Heart left ventricle (tissue), 16 donors: ENCODE measurements around the gene SLC2A9. TPM values are rescaled to one million over a fixed set of nuclear protein-coding genes. Genes with fewer than 3 reads are reported as not detected.

Source experiments
- ATAC-seq, 4 donors: fragments of 200-7000 bp; cut with Tn5 transposase; one replicate each; pipeline ENCODE4 v1.9.1; 2020 to 2022; ENCODE audit warnings: moderate library complexity in 4 of 4, mild to moderate bottlenecking in 3 of 4, moderate number of reproducible peaks in 1 of 4
- DNase-seq, 5 donors: peaks; one replicate each; pipeline ENCODE4 v3.0.0-alpha.2; 2020
- H3K27ac ChIP-seq, 12 donors: fragments of 200-600 bp; sonication (generic) in 4 of 12; one replicate each; pipeline versions ENCODE4 v1.5.0 to v1.8.0; 2016 to 2022; ENCODE audit warnings: mild to moderate bottlenecking in 2 of 12
- H3K27me3 ChIP-seq, 9 donors: fragments of 200-600 bp; sonication (generic) in 2 of 9; one replicate each; pipeline versions ENCODE4 v1.5.1 to v1.8.0; 2016 to 2022; ENCODE audit warnings: mild to moderate bottlenecking in 3 of 9
- H3K36me3 ChIP-seq, 9 donors: fragments of 200-600 bp; sonication (generic) in 2 of 9; one replicate each; pipeline versions ENCODE4 v1.5.0 to v1.8.0; 2018 to 2022; ENCODE audit warnings: mild to moderate bottlenecking in 2 of 9
- H3K4me1 ChIP-seq, 12 donors: fragments of 200-600 bp; sonication (generic) in 4 of 12; one replicate each; pipeline versions ENCODE4 v1.5.0 to v1.8.0; 2016 to 2022; ENCODE audit warnings: mild to moderate bottlenecking in 3 of 12
- H3K4me3 ChIP-seq, 12 donors: fragments of 200-600 bp; sonication (generic) in 4 of 12; one replicate each; pipeline versions ENCODE4 v1.5.0 to v1.8.0; 2017 to 2022; ENCODE audit warnings: mild to moderate bottlenecking in 9 of 12, moderate library complexity in 4 of 12
- H3K9me3 ChIP-seq, 12 donors: fragments of 200-600 bp; sonication (generic) in 4 of 12; one replicate each; pipeline versions ENCODE4 v1.5.0 to v1.8.0; 2016 to 2022; ENCODE audit warnings: mild to moderate bottlenecking in 1 of 12
- POLR2A ChIP-seq, 2 donors: fragments of 450-650 bp; IDR thresholded peaks; one replicate each; pipeline ENCODE4 v1.6.1; 2017; ENCODE audit warnings: antibody characterized with exemption in 2 of 2, mild to moderate bottlenecking in 2 of 2, moderate library complexity in 2 of 2
- WGBS, 4 donors: extraction: QIAGEN DNeasy Blood & Tissue Kit in 2 of 4; methylation state at CpG; one replicate each; pipeline versions ENCODE4 v1.1.5 to v1.1.7; 2013 to 2018; 5-methylcytosine and 5-hydroxymethylcytosine counted together
- intact Hi-C, 10 donors: fragments of 100-400 bp; cut with DNase I; formaldehyde crosslinking; loops; one replicate each; pipeline versions ENCODE4 v1.11.1 to v1.14.2; 2022
- polyA plus RNA-seq, 2 donors: library from polyadenylated mRNA; stranded (reverse); fragments of 200-250 nt; gene quantifications; one replicate each; pipeline ENCODE4 v1.2.3, GENCODE V29; 2013
- total RNA-seq, 9 donors: library from RNA; depleted of rRNA in 2 of 9; stranded (reverse); fragments of >200 nt in 2 of 9; fragmentation: NEBNext Ultra II Directional in 3 of 9; extraction: Animal tissue kit (Norgen Biotek cat#: 25700) in 3 of 9; gene quantifications; one replicate each; pipeline versions ENCODE4 v1.1.0 to v1.2.4, GENCODE V29; 2016 to 2023
- TF ChIP-seq, protein P1 (sequence below), 12 donors: fragments of 200-600 bp; sonication (generic) in 4 of 12; IDR thresholded peaks; one replicate each; pipeline versions ENCODE4 v1.5.0 to v1.8.0; 2018 to 2022; ENCODE audit warnings: antibody characterized with exemption in 12 of 12, mild to moderate bottlenecking in 5 of 12
- donor health status: ischemic (EF 13 %, LVEDD 7.1; RV severe dilation, severe dysfunction).
- donor health status: healthy with polysubstance abuse.
- donor health status: DM: no; HTN: yes; CAD: no.
- donor health status: DM: no; HTN: no; CAD: no.
- donor health status: ischemic (EF 25% LVEDD 6.9; RV normal size, moderate dysfunction).
- donor health status: ischemic (EF 25% LVEDD 5.7; RV mildly dilated, moderate dysfunction).
- donor health status: healthy.
- donor health status: DM: yes; HTN: yes; CAD: no.
- donor health status: ischemic (EF 35%, LVEDD 5.7; RV mildly dilated, moderate dysfunction).
- donor health status: nonischemic (EF 11% LVEDD 7.7; RV severe dilation, severe dysfunction).
- donor health status: DM: yes; HTN: yes; CAD: no.
- donor health status: PGD.
- donor health status: ischemic (EF 29% LVEDD 5.4; RV normal size, mild dysfunction).
- donor health status: nonischemic (EF 23%, LVEDD 6.1; RV moderate dilation, normal function).

SLC2A9 gene
- total and polyA plus RNA-seq, 11 donors, result 1.6 to 15.1 (median 5.1) TPM

DNA sequence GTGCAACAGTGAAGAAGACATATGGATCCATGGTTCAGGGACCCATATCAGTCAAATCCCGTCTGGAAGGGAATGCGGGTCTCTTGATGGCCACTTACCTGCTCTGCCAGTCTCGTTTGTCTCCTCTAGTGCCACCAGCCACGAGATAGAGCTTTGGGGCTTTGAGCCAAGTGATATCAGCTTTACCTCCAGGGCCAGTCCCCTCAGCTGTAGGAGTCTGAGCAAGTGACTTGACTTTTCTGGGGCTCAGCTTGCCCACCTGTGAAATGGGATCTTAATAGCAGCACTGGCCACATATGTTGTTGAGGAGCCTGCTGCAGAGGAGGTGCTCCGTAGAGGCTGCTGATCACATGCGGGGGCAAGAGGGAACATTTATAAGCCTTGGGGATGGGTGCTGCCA, 1.2 kb downstream of the SLC2A9 start:
- no peaks in the 10 kb centered on the region for H3K9me3 ChIP-seq
- H3K27ac ChIP-seq, result peak overlapping the region in 8 of 12 donors; percentile 84 to 94 (median 91)
- DNase-seq (no peak), ATAC-seq (no peak)
- no peaks in the 10 kb centered on the region for H3K36me3 ChIP-seq
- WGBS, 4 donors, result 69 to 83% (median 74%) methylated on average over 6 of the region's 6 CpGs
- H3K27me3 ChIP-seq, result no peaks in the 10 kb centered on the region
- intact Hi-C loops, result loop anchor here in 4 of 10 donors (5.0 to 10.0 kb wide), 3 partner anchors 95 to 328 kb away; partner anchors contain the start of gene WDR1 (in 3 of the 4)
- TF ChIP-seq, protein P1, sequence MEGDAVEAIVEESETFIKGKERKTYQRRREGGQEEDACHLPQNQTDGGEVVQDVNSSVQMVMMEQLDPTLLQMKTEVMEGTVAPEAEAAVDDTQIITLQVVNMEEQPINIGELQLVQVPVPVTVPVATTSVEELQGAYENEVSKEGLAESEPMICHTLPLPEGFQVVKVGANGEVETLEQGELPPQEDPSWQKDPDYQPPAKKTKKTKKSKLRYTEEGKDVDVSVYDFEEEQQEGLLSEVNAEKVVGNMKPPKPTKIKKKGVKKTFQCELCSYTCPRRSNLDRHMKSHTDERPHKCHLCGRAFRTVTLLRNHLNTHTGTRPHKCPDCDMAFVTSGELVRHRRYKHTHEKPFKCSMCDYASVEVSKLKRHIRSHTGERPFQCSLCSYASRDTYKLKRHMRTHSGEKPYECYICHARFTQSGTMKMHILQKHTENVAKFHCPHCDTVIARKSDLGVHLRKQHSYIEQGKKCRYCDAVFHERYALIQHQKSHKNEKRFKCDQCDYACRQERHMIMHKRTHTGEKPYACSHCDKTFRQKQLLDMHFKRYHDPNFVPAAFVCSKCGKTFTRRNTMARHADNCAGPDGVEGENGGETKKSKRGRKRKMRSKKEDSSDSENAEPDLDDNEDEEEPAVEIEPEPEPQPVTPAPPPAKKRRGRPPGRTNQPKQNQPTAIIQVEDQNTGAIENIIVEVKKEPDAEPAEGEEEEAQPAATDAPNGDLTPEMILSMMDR (IDR thresholded peaks at IDR 0.05), result no peak
- TF ChIP-seq POLR2A (IDR thresholded peaks at IDR 0.05), result no peak
- peaks cover 5 to 69% (median 42%) of the 10 kb centered on the region in 12 donors for H3K4me1 ChIP-seq
- peak overlapping the region in 1 of 12 donors; percentile 48 for H3K4me3 ChIP-seq

DNA sequence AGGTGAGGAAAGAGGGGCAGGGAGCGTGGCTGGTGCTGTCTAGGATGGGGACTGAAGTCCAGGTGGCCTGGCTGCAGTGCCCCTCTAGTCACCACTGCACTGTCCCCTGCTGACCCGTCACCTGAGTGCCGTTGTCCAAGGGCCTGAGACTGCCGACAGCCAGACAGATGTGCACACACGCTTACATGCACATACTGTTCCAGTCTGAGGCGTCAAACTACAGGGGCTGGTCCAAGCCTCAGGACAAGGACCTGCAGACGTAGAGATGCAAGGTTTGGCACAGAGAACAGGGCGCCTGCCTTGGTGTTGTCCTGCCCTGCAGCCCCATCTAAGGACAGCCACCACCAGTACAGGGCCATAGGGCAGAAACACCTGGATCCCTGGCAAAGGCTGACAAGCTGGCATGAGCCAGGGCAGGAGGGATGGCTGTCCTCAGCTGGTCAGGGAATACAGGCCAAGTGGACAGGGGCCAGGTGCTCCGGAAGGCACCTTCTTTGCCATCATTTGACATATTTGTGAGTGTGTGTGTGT, 1.7 kb downstream of the SLC2A9 start:
- Histone ChIP-seq H3K27ac (peak overlapping the region; percentile 84 to 95 (median 93)), H3K27me3 (no peaks in the 10 kb centered on the region), H3K36me3 (no peaks in the 10 kb centered on the region), H3K4me3 (peak overlapping the region in 10 of 12 donors; percentile 38 to 61 (median 50)), H3K4me1 (peaks cover 5 to 63% (median 40%) of the 10 kb centered on the region in 12 donors), H3K9me3 (no peaks in the 10 kb centered on the region)
- DNase-seq (peak in 2 of 5 donors; percentile 35 to 69), ATAC-seq (peak; percentile 23 to 50 (median 43))
- WGBS, 4 donors, result 30 to 44% (median 35%) methylated on average over 5 to 9 of the region's 9 CpGs
- TF ChIP-seq, protein P1 (IDR thresholded peaks at IDR 0.05), result no peak
- no peak for TF ChIP-seq POLR2A (IDR thresholded peaks at IDR 0.05)
- intact Hi-C loops, result loop anchor here (1.0 to 10.0 kb wide), 17 partner anchors 43 to 487 kb away; partner anchors contain the start of gene WDR1 (in 5 of the 10)

DNA sequence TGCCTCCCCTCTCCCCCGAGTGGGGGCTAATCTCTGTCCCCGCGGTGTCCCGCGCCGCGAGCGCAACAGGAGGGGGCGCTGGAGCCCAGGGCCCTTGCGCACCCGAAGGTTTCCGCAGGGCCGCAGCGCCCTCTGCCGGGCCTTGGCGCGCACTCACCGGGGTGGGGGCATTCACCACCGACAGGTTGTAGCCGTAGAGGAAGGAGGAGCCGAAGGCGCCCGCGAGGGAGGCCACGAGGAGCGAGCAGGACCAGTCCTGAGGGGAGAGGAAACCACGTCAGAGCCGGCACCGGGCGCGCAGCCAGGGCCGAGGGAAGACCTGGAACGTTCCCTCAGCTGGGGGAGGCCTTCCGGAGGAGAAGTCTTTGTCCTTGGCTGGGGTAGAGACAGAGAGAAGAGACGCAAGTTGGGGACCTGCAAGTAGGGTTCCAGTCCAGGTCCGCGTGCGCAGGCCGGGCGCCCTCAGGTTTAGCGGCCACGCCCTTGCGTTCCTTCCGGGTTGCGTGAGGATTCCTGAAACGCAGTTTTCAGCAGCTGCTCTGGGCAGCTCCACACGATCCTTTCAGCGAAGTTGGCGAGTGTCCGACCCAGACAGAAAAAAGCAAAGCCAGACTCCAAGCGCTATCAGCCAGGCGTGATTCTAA, 2.4 kb downstream of the SLC2A9 start:
- no peaks in the 10 kb centered on the region for H3K36me3 ChIP-seq
- H3K27me3 ChIP-seq, result no peaks in the 10 kb centered on the region
- H3K4me1 ChIP-seq, result peaks cover 5 to 57% (median 39%) of the 10 kb centered on the region in 12 donors
- TF ChIP-seq, protein P1 (IDR thresholded peaks at IDR 0.05), result peak; percentile 96 to 100 (median 99)
- peak; percentile 7 to 60 for TF ChIP-seq POLR2A (IDR thresholded peaks at IDR 0.05)
- 0 to 3% (median 1%) methylated on average over 26 to 52 of the region's 52 CpGs for WGBS, 4 donors
- intact Hi-C loops, result loop anchor here (1.0 to 10.0 kb wide), 16 partner anchors 43 to 487 kb away; partner anchors contain the start of gene WDR1 (in 2 of the 10)
- H3K27ac ChIP-seq, result peak overlapping the region; percentile 84 to 95 (median 93)
- H3K4me3 ChIP-seq, result peak overlapping the region in 10 of 12 donors; percentile 38 to 61 (median 50)
- H3K9me3 ChIP-seq, result no peaks in the 10 kb centered on the region
- DNase-seq (peak; percentile 99), ATAC-seq (peak; percentile 93 to 96 (median 96))
